GM19467 (cell line): ENCODE results near the gene MPRIP.

Experiments
- ATAC-seq: cut with Tn5 transposase; IDR thresholded peaks from one replicate; pipeline ENCODE4 v1.9.1; 2021; ENCODE audit warnings: mild to moderate bottlenecking, moderate library complexity; ENCODE audit not compliant: unreplicated experiment

MPRIP gene

DNA sequence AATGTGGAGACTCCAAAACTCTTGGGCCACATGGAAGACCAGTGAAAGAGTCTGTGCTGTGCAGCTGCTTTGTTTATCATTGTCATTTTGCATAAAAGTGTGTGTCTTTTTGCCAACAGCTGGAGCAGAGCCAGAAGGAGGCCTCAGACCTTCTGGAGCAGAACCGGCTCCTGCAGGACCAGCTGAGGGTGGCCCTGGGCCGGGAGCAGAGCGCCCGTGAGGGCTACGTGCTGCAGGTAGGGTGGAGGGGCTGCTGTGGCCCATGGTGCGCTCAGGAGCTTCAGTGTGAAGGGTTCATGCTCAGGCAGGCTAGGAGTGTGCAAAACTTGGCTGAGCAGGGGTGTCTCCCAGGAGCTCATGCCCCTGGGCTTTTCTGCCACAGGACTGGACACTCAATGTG is 118.9 kb downstream of the MPRIP start:
- no peak for ATAC-seq

DNA sequence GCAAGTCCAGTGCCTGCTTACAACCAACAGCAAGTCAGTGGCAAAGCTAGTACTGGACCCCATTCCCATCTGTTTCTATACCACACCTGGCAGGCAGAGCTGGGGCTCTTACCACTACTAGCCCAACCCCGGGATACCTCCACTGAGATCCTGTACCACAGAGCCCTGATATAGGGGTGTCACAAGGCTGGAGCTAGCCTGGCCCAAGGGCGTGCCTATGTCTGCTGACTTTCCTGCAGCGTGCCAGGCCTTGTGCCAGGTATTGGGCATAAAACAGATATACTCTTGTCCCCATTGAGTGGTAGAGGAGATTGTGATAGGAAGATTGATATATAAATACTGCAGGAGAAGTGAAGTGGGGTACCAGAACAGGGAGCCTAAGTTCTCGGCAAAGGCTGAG is 119.5 kb downstream of the MPRIP start:
- ATAC-seq, result no peak

DNA sequence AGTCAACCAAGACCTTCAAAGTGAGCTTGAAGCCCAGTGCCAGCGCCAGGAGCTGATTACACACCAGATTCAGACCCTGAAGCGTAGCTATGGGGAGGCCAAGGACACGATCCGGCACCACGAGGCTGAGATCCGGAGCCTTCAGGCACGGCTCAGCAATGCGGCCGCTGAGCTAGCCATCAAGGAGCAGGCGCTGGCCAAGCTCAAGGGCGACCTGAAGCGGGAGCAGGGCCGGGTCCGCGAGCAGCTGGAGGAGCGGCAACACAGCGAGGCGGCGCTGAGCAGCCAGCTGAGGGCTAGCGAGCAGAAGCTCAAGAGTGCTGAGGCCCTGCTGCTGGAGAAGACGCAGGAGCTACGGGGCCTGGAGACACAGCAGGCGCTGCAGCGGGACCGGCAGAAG is 121.9 kb downstream of the MPRIP start:
- no peak for ATAC-seq

DNA sequence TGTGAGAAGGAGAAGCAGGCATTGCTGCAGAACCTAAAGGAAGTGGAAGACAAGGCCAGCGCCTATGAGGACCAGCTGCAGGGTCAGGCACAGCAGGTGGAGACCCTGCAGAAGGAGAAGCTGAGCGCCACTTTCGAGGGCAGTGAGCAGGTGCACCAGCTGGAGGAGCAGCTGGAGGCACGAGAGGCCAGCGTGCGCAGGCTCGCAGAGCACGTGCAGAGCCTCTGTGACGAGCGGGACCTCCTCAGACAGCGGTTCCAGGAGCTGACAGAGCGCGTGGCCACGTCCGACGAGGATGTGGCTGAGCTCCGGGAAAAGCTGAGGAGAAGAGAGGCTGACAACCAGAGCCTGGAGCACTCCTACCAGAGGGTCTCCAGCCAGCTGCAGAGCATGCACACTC is 122.4 kb downstream of the MPRIP start:
- ATAC-seq, result no peak

DNA sequence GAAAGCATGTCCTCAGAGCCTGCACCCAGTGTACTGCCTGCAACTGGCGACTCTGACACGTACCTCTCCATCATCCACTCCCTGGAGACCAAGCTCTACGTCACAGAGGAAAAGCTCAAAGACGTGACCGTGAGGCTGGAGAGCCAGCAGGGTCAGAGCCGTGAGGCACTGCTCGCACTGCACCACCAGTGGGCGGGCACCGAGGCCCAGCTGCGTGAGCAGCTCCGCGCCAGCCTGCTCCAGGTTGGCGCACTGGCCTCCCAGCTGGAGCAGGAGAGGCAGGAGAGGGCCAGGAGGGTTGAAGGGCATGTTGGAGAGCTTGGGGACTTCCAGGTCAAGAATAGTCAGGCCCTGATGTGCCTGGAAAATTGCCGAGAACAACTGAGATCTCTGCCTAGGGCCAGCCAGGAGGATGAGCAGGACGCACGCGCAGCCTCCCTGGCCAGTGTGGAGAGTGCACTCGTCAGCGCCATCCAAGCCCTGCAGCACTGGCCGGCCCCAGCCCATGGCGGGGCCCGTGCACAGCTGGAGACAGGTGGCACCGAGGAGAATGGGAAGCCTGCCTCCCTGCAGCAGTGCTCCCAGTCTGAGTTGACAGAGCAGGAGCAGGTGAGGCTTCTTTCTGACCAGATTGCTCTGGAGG is 123.5 kb downstream of the MPRIP start:
- ATAC-seq, result no peak

DNA sequence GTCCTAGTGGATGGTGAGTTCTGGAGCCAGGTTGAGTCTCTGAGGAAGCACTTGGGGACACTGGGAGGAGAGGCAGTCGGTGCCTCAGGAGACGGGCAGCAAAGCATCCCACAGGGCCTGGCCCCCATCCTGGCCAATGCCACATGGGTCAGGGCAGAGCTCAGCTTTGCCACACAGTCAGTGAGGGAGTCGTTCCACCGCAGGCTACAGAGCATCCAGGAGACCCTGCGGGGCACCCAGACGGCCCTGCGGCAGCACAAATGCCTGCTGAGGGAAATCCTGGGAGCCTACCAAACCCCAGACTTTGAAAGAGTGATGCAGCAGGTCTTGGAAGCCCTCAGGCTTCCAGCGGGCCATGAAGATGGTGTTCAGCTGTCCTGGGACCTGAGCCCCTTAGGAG is 124.2 kb downstream of the MPRIP start:
- no peak for ATAC-seq

DNA sequence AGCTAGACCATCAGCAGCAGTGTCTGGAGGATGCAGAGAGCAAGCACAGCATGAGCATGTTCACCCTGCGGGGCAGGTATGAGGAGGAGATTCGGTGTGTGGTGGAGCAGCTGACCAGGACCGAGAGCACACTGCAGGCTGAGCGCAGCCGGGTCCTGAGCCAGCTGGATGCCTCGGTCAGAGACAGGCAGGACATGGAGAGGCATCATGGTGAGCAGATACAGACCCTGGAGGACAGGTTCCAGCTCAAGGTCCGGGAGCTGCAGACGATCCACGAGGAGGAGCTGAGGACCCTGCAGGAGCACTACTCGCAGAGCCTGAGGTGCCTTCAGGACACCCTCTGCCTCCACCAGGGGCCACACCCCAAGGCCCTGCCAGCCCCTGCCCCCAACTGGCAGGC is 125.1 kb downstream of the MPRIP start:
- ATAC-seq, result no peak

DNA sequence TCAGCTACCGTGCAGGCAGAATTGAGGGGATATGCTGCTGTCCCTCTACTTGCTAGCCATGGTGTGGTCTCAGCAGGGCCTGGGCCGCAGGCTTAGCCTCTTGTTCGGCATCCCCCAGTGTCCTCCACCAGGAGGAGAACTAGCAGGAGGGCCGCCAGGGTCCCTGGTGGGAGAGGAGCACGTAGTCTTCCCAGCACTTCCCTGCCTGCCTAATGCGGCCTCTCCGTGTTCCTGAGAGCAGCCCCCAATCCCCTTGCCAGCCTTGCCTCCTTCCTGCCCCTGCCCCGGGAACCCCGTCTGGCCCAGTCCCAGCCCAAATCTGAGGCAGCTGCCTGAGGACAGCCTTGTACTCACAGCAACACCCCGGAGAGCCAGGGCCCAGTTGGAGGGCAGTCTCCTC is 125.7 kb downstream of the MPRIP start:
- no peak for ATAC-seq

DNA sequence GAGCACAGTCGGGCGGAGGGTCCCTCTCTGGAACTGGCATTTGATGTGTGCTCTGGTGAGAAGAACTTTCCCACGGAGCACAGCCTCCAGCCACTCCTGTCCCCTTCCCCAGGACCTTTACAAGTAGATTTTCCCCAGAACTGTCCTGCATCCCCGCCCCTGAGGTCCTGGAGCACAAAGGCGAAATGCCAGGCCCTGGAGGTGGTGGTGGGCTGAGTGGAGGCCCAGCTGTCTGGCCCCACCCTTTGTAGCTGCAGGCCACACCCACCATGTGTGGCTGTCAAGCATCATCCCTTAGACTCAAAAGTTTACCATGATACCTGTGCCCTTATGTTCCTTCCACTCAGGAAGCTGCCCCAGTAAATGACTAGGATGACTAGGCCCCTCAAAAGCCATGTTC is 126.1 kb downstream of the MPRIP start:
- no peak for ATAC-seq

DNA sequence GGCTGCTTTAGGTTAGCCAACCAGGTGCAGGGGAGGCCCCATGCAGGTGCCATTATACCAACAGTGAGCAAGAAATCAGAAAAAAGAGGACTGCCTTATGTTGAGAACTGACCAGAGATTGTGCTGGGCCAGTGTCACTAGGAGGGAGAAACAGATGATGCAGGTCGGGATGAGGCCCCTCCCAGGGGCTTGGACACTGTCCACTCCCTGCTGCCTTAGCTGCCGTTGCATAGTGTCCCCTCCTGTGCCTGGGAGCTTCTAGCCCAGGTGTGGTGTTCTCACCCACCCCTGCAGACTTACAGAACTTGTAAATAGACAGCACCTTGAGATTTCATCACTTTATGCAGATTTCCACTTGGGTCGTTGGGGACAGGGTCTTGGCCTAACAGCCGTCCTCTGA is 127.1 kb downstream of the MPRIP start:
- no peak for ATAC-seq

DNA sequence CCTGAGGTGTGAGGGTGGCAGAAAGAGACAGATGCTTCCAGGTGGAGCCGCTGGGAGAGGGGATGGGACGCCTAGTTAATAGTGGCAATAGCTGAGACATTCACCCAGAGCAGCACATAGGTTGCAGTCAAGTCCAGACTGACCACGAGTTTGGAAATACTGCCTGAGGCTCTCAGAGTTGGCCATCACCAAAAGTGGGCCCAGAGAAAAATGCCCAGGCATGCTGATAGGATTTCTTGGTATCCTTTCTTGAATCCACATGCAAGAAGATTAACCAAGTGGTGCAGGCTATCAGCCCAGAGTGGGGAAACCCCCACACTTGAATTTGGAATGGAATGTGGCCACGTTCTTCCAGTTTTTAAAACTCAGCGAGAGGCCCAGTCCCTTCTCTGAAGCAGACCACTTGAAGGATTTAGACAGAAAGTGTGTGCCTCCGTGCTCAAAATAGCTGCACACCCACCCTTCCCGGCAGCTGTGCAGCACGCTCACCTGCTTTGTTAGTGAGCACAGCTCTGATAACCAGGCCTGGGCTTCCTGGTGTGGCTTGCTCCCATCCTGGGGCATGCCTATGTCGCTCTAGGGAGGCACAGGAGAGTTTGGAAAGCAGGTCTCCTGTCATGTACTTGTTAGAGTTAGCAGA is 128.2 kb downstream of the MPRIP start:
- ATAC-seq, result no peak

DNA sequence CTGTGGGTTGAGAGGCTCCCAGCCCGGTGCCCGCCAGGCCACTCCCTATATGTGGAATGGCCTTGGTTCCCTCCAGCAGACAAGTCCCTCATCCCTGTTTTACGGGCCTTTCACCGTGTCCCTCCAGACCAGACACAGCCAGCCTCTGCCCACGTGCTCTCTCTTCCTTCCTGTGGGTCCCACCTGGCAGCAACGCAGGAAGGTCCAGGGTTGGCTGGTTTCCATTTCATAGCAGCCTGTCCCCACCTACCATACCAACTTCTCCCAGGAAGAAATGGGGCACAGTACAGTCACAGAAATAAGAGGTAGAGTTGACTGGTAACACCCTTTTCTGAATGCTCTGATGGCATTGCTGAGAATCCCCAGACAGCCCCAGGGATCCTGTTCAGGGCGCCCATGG is 128.9 kb downstream of the MPRIP start:
- ATAC-seq, result no peak

DNA sequence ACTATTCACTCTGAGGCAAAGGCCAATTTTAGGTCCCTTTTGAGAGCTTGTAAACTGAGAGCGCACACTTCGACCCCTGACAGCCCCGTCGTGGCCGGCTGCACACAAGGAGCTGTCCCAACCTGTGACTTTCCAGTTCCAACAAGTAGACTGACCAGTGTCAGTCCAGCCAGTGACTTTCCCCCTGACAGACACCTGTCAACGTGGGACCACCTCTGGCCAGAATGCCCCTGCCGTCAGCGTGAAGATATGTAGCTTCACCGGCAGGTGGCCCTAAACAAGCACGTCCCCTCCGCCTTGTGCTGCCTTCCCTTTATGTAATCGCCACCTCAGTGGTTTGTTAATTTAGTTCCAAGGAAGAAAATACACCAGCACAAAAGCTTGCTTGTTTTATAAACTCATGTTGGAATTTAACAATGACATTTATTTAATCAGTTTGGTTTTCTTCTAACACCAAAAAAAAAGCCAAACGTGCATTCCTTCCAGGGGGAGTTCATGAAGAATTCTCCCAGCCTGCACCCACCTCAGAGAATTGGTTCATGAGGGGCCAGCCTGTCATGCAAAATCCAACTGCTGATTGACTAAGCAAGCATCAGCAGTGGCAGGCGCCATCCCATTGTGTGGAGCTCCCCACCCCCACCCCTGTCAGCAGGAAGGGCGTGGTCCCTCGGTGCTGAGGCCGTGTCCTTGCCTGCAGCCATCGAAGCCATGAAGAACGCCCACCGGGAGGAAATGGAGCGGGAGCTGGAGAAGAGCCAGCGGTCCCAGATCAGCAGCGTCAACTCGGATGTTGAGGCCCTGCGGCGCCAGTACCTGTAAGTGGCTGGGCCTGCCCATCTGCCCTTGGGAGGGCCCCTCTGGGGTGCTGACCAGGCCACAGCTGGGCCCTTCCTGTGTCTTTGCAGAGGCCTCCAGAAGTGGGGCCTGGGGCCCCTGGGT is 130.0 kb downstream of the MPRIP start:
- no peak for ATAC-seq

DNA sequence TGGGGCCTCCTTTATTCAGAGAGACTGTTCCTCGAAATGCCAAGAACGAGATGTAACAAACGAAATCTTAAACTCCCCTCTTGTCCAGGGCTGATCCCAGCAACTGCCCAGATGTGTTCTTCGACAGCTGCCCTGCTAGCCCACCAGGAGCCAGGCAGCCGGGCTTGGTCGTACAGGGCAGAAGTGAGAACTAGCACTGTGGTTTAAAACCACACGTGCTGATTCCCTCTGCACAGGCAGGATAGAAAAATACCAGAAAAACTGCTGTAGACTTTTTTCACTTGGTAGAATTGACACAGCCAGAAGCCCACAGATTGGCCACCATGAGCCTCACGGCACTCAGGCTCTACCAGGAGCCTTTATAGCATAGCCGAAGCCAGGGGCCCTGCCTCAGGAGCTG is 130.7 kb downstream of the MPRIP start:
- ATAC-seq, result no peak

DNA sequence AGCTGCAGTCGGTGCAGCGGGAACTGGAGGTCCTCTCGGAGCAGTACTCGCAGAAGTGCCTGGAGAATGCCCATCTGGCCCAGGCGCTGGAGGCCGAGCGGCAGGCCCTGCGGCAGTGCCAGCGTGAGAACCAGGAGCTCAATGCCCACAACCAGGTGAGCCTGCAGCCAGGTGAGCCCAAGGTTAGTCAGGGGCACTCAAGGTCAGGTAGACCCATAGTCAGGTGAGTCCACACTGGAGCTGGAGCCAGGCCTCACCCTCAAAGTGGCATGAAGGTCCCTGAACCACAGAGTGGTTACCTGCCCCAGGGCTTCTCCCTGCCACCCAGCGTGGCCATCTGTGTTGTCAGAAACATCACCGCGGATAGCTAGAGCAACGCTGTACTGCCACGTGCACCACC is 131.7 kb downstream of the MPRIP start:
- no peak for ATAC-seq

DNA sequence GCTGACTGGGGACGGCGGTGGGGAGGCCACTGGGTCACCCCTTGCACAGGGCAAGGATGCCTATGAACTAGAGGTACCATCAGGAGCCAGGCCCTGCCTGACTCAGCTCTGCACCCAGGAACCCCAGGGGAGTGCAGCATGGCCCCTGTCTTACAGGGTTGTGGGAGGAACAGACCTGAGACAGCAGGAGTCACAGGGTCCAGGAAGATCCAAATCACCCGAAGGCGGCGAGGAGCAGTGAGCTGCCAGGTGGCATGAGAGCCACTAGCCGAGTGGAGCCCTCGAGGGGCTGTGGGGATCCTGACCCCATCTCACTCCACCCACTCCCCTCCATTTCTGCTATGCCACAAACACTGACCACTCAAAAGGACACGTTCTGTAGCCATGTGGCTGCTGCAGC is 133.1 kb downstream of the MPRIP start:
- ATAC-seq, result no peak

DNA sequence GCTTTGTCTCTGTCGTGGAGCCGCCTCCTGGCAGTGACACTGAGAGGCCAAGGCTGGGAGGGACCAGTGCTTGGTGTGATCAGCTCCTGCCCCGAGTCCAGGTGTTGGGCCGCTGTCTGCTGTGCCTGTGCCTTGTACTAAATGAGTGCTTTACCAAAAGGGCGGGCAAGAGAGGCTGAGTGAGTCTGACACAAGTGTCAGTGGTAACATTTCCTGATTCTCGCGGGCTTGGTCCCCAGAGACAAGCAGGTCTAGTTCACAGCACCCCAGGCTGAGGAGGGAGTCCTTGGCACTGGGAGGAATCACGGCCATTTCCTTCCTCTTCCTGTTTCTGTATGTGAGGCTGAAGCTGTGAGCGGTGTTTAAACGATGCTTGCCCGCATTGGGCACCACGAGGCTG is 133.7 kb downstream of the MPRIP start:
- no peak for ATAC-seq

DNA sequence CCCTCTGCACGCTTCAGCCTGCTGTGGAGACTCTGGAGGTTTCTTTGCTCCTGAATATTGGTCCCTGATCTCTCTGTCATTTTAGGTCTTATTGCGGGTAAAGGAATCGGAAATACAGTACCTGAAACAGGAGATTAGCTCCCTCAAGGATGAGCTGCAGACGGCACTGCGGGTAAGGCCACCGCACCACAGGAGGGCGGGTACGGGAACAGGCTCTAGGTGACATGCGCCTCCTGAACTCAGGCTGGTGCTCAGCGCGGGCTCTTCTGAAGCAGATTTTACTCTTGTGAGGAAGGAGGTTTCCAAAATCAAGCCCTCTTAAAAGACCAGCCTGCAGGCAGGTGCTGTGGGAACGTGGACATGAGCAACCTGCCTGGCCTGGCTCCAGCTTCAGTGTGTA is 134.1 kb downstream of the MPRIP start:
- no peak for ATAC-seq

DNA sequence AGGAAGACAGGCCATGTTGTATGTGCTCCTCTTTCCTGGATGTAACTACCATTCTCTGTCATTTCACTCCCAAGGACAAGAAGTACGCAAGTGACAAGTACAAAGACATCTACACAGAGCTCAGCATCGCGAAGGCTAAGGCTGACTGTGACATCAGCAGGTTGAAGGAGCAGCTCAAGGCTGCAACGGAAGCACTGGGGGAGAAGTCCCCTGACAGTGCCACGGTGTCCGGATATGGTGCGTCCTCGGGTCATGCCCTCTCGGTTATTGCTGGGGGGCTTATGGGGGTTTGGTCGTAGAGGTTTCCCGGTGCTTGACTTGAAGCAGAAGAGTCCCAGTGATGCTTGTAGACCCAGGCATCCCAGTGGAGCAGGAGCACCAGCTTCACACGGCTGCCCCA is 134.9 kb downstream of the MPRIP start:
- no peak for ATAC-seq

DNA sequence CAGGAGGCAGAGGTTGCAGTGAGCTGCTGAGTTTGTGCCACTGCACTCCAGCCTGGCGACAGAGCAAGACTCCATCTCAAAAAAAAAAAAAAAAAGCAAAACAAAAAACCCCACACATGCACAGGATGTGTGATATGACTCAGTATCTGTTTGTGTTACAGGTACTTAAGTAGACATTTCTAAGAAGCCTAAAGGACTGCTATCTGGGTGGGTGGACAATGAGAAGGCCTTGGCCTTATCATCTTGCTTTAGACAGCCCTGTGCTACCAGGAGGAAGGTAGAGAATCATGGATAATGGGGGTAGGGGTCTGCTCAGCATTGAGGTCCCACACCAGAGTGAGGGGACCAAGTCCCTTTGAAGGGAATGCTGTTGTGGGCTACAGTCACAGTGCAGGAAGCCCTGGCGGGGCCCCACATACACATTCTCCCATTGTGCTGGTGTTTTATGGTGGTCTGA is 137.1 kb downstream of the MPRIP start:
- no peak for ATAC-seq

DNA sequence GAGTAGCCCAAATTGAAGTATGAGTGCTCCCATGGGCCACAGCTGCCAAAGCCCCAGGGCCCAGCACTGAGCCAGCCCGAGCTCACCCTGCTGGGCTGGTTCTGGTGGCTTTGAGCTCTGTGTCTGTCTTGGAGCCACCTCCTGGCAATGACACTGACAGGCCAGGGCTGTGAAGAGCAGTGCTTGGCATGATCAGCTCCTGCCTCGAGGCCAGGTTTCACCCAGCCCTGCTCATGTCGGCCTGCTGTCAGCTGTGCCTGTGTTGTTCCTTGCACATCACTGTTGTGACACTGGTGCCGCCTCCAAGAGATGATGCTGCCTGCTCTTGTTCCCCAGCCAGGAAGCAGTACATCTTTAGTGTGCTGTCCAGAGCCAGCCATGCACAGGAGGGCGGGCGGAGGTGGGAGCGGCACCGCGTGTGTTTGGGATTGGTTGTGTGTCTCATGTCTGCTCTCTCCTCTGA is 137.9 kb downstream of the MPRIP start:
- no peak for ATAC-seq
